Tibial nerve (tissue), 4 donors: Measurements from ENCODE around the gene TADA3.

ENCODE experiments used
- CTCF ChIP-seq, 5 experiments: fragments of 200-600 bp in 3 of 5; fragments of 450-650 bp in 2 of 5; sonication (generic) in 3 of 5; IDR thresholded peaks; one replicate each; pipeline ENCODE4 v1.5.1; 2016 to 2019; ENCODE audit warnings: antibody characterized with exemption in 5 of 5, mild to moderate bottlenecking in 3 of 5, moderate library complexity in 2 of 5
- EP300 ChIP-seq, 2 donors: sonication (generic); formaldehyde crosslinking; IDR thresholded peaks; one replicate each; pipeline ENCODE4 v1.6.1; 2017; ENCODE audit warnings: antibody characterized with exemption in 2 of 2, mild to moderate bottlenecking in 1 of 2
- POLR2A ChIP-seq, 2 donors: fragments of 450-650 bp; IDR thresholded peaks; one replicate each; pipeline ENCODE4 v1.6.1; 2017; ENCODE audit warnings: antibody characterized with exemption in 2 of 2, mild to moderate bottlenecking in 2 of 2, moderate library complexity in 2 of 2

DNA sequence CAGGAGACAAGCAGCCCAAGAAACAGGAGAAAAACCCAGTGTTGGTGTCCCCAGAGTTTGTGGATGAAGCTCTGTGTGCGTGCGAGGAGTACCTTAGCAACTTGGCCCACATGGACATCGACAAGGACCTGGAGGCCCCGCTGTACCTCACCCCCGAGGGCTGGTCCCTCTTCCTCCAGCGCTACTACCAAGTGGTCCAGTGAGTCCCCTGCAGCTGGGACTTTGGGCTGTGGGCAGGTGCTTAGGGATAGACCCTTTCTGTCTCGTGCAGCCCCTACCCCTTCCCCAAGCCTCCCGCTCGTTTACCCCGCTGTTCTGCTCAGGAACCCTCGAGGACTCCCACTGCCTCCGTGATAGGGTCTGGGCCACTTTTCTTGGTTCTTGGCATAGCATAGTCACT is 28.3 kb upstream of the TADA3 start:
- TF ChIP-seq EP300 (IDR thresholded peaks at IDR 0.05) (no peak), CTCF (IDR thresholded peaks at IDR 0.05) (no peak), POLR2A (IDR thresholded peaks at IDR 0.05) (no peak)
